Immature natural killer cell (primary cell): ENCODE data around the gene CDCP2. TPM values are rescaled to one million over a fixed set of nuclear protein-coding genes. Genes with fewer than 3 reads are reported as not detected.
A peak's percentile ranks its signal among the peaks of the same experiment; 100 is the strongest.
"Not testable (repeated sequence)": the region's sequence is repeated elsewhere in the genome, so short reads cannot be mapped to it uniquely, and the experiment has no call there.

ENCODE experiments used
- DNase-seq, 3 donors: peaks; one replicate each; pipeline ENCODE4 v3.0.0; 2022; ENCODE audit warnings: mixed read lengths in 1 of 3
- H3K27ac Mint-ChIP-seq, 6 donors: one replicate each; pipeline ENCODE4 v1.8.0; 2020; ENCODE audit warnings: mixed read lengths in 6 of 6, mild to moderate bottlenecking in 5 of 6, inconsistent platforms in 4 of 6, moderate library complexity in 3 of 6
- H3K27me3 Mint-ChIP-seq, 3 donors: one replicate each; pipeline ENCODE4 v1.8.0; 2020 to 2021; ENCODE audit warnings: low read depth in 3 of 3, mild to moderate bottlenecking in 3 of 3, mixed read lengths in 3 of 3, moderate library complexity in 3 of 3, inconsistent platforms in 1 of 3
- H3K36me3 Mint-ChIP-seq, 3 donors: one replicate each; pipeline ENCODE4 v1.8.0; 2020; ENCODE audit warnings: mixed read lengths in 3 of 3, inconsistent platforms in 2 of 3, mild to moderate bottlenecking in 2 of 3
- H3K4me1 Mint-ChIP-seq, 2 donors: one replicate each; pipeline ENCODE4 v1.8.0; 2020; ENCODE audit warnings: inconsistent platforms in 2 of 2, mild to moderate bottlenecking in 2 of 2, mixed read lengths in 2 of 2, moderate library complexity in 1 of 2
- H3K4me3 Mint-ChIP-seq, 5 donors: one replicate each; pipeline ENCODE4 v1.8.0; 2020; ENCODE audit warnings: mild to moderate bottlenecking in 5 of 5, mixed read lengths in 5 of 5, inconsistent platforms in 3 of 5, moderate library complexity in 3 of 5
- H3K9me3 Mint-ChIP-seq, 6 donors: one replicate each; pipeline ENCODE4 v1.8.0; 2020; ENCODE audit warnings: mild to moderate bottlenecking in 6 of 6, mixed read lengths in 6 of 6, inconsistent platforms in 4 of 6, moderate library complexity in 3 of 6
- polyA plus RNA-seq, 3 donors: library from polyadenylated mRNA; unstranded; fragments of 300-500 nt; fragmentation: Illumina TruSeq; gene quantifications; one replicate each; pipeline ENCODE4 v1.2.3, GENCODE V29; 2021

CDCP2 gene
- polyA plus RNA-seq, 3 donors from 2014 or later, result not detected

- Mint-ChIP-seq H3K27ac (peak overlapping the region in 2 of 6 donors; percentile 33 to 53), H3K36me3 (peaks cover 13 to 38% (median 24%) of the 10 kb centered on the region in 3 donors), H3K4me1 (peaks cover 16 to 21% of the 10 kb centered on the region in 2 donors), H3K27me3 (peaks cover 0 to 2% (median 0%) of the 10 kb centered on the region in 3 donors), H3K4me3 (no peak overlapping the region), H3K9me3 (no peaks in the 10 kb centered on the region)
- DNase-seq, result no peak
Observed at GRCh38 chr1:54096227-54096876, 56.4 kb downstream of the CDCP2 start.

GRCh38 chr1:54095546-54096226 is 57.1 kb downstream of the CDCP2 start:
- H3K4me3 Mint-ChIP-seq, result no peak overlapping the region
- H3K27ac Mint-ChIP-seq, result peak overlapping the region in 5 of 6 donors; percentile 3 to 53 (median 31)
- peaks cover 13 to 35% (median 21%) of the 10 kb centered on the region in 3 donors for H3K36me3 Mint-ChIP-seq
- DNase-seq, result peak in 1 of 3 donors; percentile 3
- peaks cover 0 to 2% (median 0%) of the 10 kb centered on the region in 3 donors for H3K27me3 Mint-ChIP-seq
- no peaks in the 10 kb centered on the region for H3K9me3 Mint-ChIP-seq
- peaks cover 16 to 21% of the 10 kb centered on the region in 2 donors for H3K4me1 Mint-ChIP-seq

- H3K27me3 Mint-ChIP-seq, DNase-seq, H3K9me3 Mint-ChIP-seq, H3K4me3 Mint-ChIP-seq: not testable (repeated sequence)
- Mint-ChIP-seq H3K4me1 (peaks cover 16 to 21% of the 10 kb centered on the region in 2 donors), H3K36me3 (peaks cover 9 to 30% (median 15%) of the 10 kb centered on the region in 3 donors), H3K27ac (peak overlapping the region in 1 of 6 donors; percentile 4)
Observed at GRCh38 chr1:54094730-54095105, 58.1 kb downstream of the CDCP2 start.

- H3K4me1 Mint-ChIP-seq, result peaks cover 16 to 21% of the 10 kb centered on the region in 2 donors
- H3K4me3 Mint-ChIP-seq, result no peak overlapping the region
- peaks cover 9 to 31% (median 17%) of the 10 kb centered on the region in 3 donors for H3K36me3 Mint-ChIP-seq
- no peaks in the 10 kb centered on the region for H3K9me3 Mint-ChIP-seq
- peak overlapping the region in 2 of 6 donors; percentile 4 to 5 for H3K27ac Mint-ChIP-seq
- peaks cover 0 to 2% (median 0%) of the 10 kb centered on the region in 3 donors for H3K27me3 Mint-ChIP-seq
- DNase-seq, result no peak
Observed at GRCh38 chr1:54094001-54094729, 58.6 kb downstream of the CDCP2 start.

- Mint-ChIP-seq H3K4me1 (peaks cover 15 to 23% of the 10 kb centered on the region in 2 donors), H3K4me3 (no peak overlapping the region), H3K27ac (no peak overlapping the region), H3K36me3 (peaks cover 0 to 14% (median 7%) of the 10 kb centered on the region in 3 donors), H3K27me3 (peaks cover 0 to 2% (median 0%) of the 10 kb centered on the region in 3 donors), H3K9me3 (no peaks in the 10 kb centered on the region)
- DNase-seq, result no peak
Observed at GRCh38 chr1:54091666-54092065, 61.1 kb downstream of the CDCP2 start.

GRCh38 chr1:54088385-54088784 is 64.4 kb downstream of the CDCP2 start:
- Mint-ChIP-seq H3K27ac (no peak overlapping the region), H3K27me3 (peaks cover 0 to 2% (median 0%) of the 10 kb centered on the region in 3 donors), H3K4me3 (no peak overlapping the region), H3K9me3 (no peaks in the 10 kb centered on the region), H3K36me3 (peaks cover 0 to 3% (median 3%) of the 10 kb centered on the region in 3 donors), H3K4me1 (peaks cover 2 to 6% of the 10 kb centered on the region in 2 donors)
- DNase-seq, result no peak

GRCh38 chr1:54086754-54087153 is 66.0 kb downstream of the CDCP2 start:
- H3K27me3 Mint-ChIP-seq, result no peaks in the 10 kb centered on the region
- peaks cover 0 to 3% (median 3%) of the 10 kb centered on the region in 3 donors for H3K36me3 Mint-ChIP-seq
- no peaks in the 10 kb centered on the region for H3K9me3 Mint-ChIP-seq
- no peak overlapping the region for H3K4me3 Mint-ChIP-seq
- H3K4me1 Mint-ChIP-seq, result peaks cover 2 to 6% of the 10 kb centered on the region in 2 donors
- H3K27ac Mint-ChIP-seq, result no peak overlapping the region
- no peak for DNase-seq

GRCh38 chr1:54084794-54085193 is 68.0 kb downstream of the CDCP2 start:
- no peak overlapping the region for H3K27ac Mint-ChIP-seq

More at GRCh38 chr1:54084794-54085193, 68.0 kb downstream of the CDCP2 start:
- Mint-ChIP-seq H3K4me3 (no peak overlapping the region), H3K4me1 (peaks cover 2 to 11% of the 10 kb centered on the region in 2 donors), H3K36me3 (peaks cover 0 to 3% (median 3%) of the 10 kb centered on the region in 3 donors), H3K27me3 (no peaks in the 10 kb centered on the region), H3K9me3 (no peaks in the 10 kb centered on the region)
- no peak for DNase-seq

Other genes with a start within 250 kb of the CDCP2 start
- 10 to 100 TPM; 58.6 to 72.6 (median 66.7) TPM for gene IFT25, start 207.3 kb downstream of the CDCP2 start, polyA plus RNA-seq
- gene LRRC42, start 206.7 kb downstream of the CDCP2 start, polyA plus RNA-seq, result 10 to 100 TPM in 1 of 3 donors, 1 to 10 TPM in 2; 7.5 to 10.1 (median 9.8) TPM
- not detected for gene LDLRAD1, start 134.8 kb downstream of the CDCP2 start, polyA plus RNA-seq
- 100 to 1,000 TPM; 633 to 969 (median 938) TPM for gene TMEM59, start 99.8 kb downstream of the CDCP2 start, polyA plus RNA-seq
- 1 to 10 TPM; 3.3 to 6.3 (median 3.9) TPM for gene TCEANC2, start 99.4 kb downstream of the CDCP2 start, polyA plus RNA-seq
- 1 to 10 TPM; 1.5 to 3.6 (median 3.3) TPM for gene CYB5RL, start 47.0 kb upstream of the CDCP2 start, polyA plus RNA-seq
- gene MRPL37, start 47.2 kb upstream of the CDCP2 start, polyA plus RNA-seq, result 10 to 100 TPM; 47.4 to 77.5 (median 52.3) TPM